DND-41 (cell line): ENCODE measurements around the gene ADM.

Experiments
- CTCF ChIP-seq: IDR thresholded peaks from 2 replicates; pipeline ENCODE4 v1.5.1; 2012; ENCODE audit warnings: borderline replicate concordance, low read length, moderate library complexity, mild to moderate bottlenecking; ENCODE audit not compliant: poor library complexity, severe bottlenecking; ENCODE audit errors: extremely low read depth
- EZH2 ChIP-seq: IDR thresholded peaks from 3 replicates; pipeline ENCODE4 v1.6.1; 2012; ENCODE audit warnings: borderline replicate concordance, low read depth, mild to moderate bottlenecking, moderate library complexity, low read length, inconsistent platforms; ENCODE audit not compliant: severe bottlenecking

GRCh38 chr11:10255388-10256125, 49.3 kb upstream of the ADM start:
- no peak for TF ChIP-seq CTCF
- TF ChIP-seq EZH2 = no peak
